Measurements from ENCODE around the gene TMCC2. TPM values are rescaled to one million over a fixed set of nuclear protein-coding genes. Genes with fewer than 3 reads are reported as not detected.

The TMCC2 gene
- polyA plus RNA-seq, 3 donors, result 0.16 to 0.27 TPM; not detected in 1

DNA sequence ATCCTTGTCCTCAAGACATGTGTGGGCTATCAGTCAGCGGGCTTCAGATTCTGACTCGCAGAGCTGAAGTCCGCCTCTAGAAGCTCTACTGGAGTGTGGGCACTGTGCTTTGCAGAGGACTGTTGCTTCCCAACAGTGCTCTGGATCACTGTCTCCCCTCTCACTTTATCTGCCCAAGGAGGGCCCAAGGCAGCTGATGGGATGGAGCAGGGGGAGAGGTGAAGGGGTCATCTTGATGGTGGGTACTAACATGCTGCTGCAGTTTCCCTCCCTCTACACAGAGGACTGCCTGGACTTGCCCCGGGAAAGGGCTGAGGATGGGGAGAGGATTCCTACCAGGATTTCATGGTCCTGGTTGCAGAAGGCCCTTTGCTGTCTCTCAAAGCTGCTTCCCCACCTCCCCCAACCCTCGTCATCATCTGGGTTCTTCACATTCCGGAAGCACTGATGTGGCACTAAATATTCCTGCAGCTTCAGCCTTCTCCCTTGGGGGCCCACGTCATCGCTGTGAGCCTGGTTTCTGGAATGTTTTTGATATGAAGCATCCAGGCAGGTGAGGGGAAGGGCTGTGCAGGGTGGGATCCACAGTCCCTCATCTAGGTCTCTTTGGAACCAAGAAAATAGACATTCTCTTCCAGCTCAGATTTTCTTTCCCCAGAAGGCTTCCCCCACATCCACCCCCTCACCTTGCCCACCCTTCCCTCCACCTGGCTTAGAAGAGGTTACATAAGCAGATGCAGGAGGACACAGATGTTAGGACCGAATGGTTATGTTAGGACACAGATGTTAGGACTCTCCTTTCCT is 70.6 kb downstream of the TMCC2 start:
- Histone ChIP-seq H4K20me1 (ENCODE audit: insufficient read depth, low read length) (peaks cover 25% of the 10 kb centered on the region), H2AFZ (ENCODE audit: insufficient read depth, low read depth, low read length, poor library complexity, severe bottlenecking) (no peak overlapping the region), H3K9me3 (replicated peaks in 1 of 2; ENCODE audit: control insufficient read depth in 1 of 2, insufficient read depth in 1 of 2, low read length in 2 of 2) (no peaks in the 10 kb centered on the region), H3K4me3 (replicated peaks in 1 of 3; ENCODE audit: low read depth in 2 of 3, low read length in 3 of 3) (no peak overlapping the region), H3K27ac (ENCODE audit: low read depth in 1 of 2, low read length in 2 of 2) (no peak overlapping the region), H3K27me3 (ENCODE audit: control insufficient read depth in 2 of 2, insufficient read depth in 2 of 2, low read length in 2 of 2) (no peaks in the 10 kb centered on the region), H3K4me2 (replicated peaks; ENCODE audit: extremely low read depth, low read length, poor library complexity, severe bottlenecking) (no peak overlapping the region), H3K9ac (ENCODE audit: insufficient read depth, low read length, poor library complexity, severe bottlenecking) (no peak overlapping the region), H3K79me2 (ENCODE audit: insufficient read depth, low read length) (no peaks in the 10 kb centered on the region), H3K36me3 (replicated peaks in 1 of 2; ENCODE audit: control insufficient read depth in 1 of 2, insufficient read depth in 2 of 2, low read length in 2 of 2) (peaks cover 22 to 23% of the 10 kb centered on the region in 2 donors), H3K4me1 (ENCODE audit: control insufficient read depth in 1 of 2, insufficient read depth in 2 of 2, low read length in 2 of 2) (peaks cover 10 to 23% of the 10 kb centered on the region in 2 donors)
- intact Hi-C loops (cut with micrococcal nuclease), result no loop called here
- Mint-ChIP-seq H3K27ac (peak overlapping the region in 1 of 7 donors; percentile 10), H3K27me3 (ENCODE audit: low read depth in 3 of 3) (peaks cover 3 to 5% (median 5%) of the 10 kb centered on the region in 3 donors), H3K36me3 (peaks cover 17 to 26% of the 10 kb centered on the region in 2 donors), H3K4me3 (no peak overlapping the region), H3K4me1 (peaks cover 34% of the 10 kb centered on the region), H3K9me3 (no peaks in the 10 kb centered on the region)
- DNase-seq, result no peak
- 75% methylated on average over 2 of the region's 9 CpGs for WGBS (ENCODE audit: insufficient coverage)
- TF ChIP-seq CTCF (IDR thresholded peaks at IDR 0.05), result no peak

- Mint-ChIP-seq H3K9me3 (no peaks in the 10 kb centered on the region), H3K4me3 (peak overlapping the region in 1 of 2 donors; percentile 24), H3K4me1 (peaks cover 27% of the 10 kb centered on the region), H3K27me3 (ENCODE audit: low read depth in 3 of 3) (peaks cover 3 to 5% (median 3%) of the 10 kb centered on the region in 3 donors), H3K27ac (peak overlapping the region in 6 of 7 donors; percentile 53 to 91 (median 76)), H3K36me3 (peaks cover 32 to 43% of the 10 kb centered on the region in 2 donors)
- H3K27me3 ChIP-seq (ENCODE audit: control insufficient read depth in 2 of 2, insufficient read depth in 2 of 2, low read length in 2 of 2), result no peaks in the 10 kb centered on the region
- no peak overlapping the region for H3K4me2 ChIP-seq (replicated peaks; ENCODE audit: extremely low read depth, low read length, poor library complexity, severe bottlenecking)
- H3K79me2 ChIP-seq (ENCODE audit: insufficient read depth, low read length), result no peaks in the 10 kb centered on the region
- no peak overlapping the region for H2AFZ ChIP-seq (ENCODE audit: insufficient read depth, low read depth, low read length, poor library complexity, severe bottlenecking)
- no peak overlapping the region for H3K9ac ChIP-seq (ENCODE audit: insufficient read depth, low read length, poor library complexity, severe bottlenecking)
- H3K4me1 ChIP-seq (ENCODE audit: control insufficient read depth in 1 of 2, insufficient read depth in 2 of 2, low read length in 2 of 2), result peaks cover 10 to 23% of the 10 kb centered on the region in 2 donors
- H3K36me3 ChIP-seq (replicated peaks in 1 of 2; ENCODE audit: control insufficient read depth in 1 of 2, insufficient read depth in 2 of 2, low read length in 2 of 2), result peaks cover 40 to 41% of the 10 kb centered on the region in 2 donors
- peaks cover 43% of the 10 kb centered on the region for H4K20me1 ChIP-seq (ENCODE audit: insufficient read depth, low read length)
- TF ChIP-seq CTCF (IDR thresholded peaks at IDR 0.05), result no peak
- intact Hi-C loops (cut with micrococcal nuclease), result no loop called here
- DNase-seq, result peak in 1 of 3 donors; percentile 52
- peak overlapping the region in 1 of 2 donors; percentile 33 for H3K27ac ChIP-seq (ENCODE audit: low read depth in 1 of 2, low read length in 2 of 2)
- 47% methylated on average over 6 of the region's 9 CpGs for WGBS (ENCODE audit: insufficient coverage)
- H3K4me3 ChIP-seq (replicated peaks in 1 of 3; ENCODE audit: low read depth in 2 of 3, low read length in 3 of 3), result no peak overlapping the region
- no peaks in the 10 kb centered on the region for H3K9me3 ChIP-seq (replicated peaks in 1 of 2; ENCODE audit: control insufficient read depth in 1 of 2, insufficient read depth in 1 of 2, low read length in 2 of 2)
Observed at GRCh38 chr1:205300149-205300548, 72.4 kb downstream of the TMCC2 start.
